Putamen (tissue), 1 donor: Measurements from ENCODE around the gene IL17RA.

Experiments
- DNase-seq: peaks from one replicate; pipeline ENCODE4 v3.0.0-alpha.2; 2016; ENCODE audit warnings: low spot score

The IL17RA gene

DNA sequence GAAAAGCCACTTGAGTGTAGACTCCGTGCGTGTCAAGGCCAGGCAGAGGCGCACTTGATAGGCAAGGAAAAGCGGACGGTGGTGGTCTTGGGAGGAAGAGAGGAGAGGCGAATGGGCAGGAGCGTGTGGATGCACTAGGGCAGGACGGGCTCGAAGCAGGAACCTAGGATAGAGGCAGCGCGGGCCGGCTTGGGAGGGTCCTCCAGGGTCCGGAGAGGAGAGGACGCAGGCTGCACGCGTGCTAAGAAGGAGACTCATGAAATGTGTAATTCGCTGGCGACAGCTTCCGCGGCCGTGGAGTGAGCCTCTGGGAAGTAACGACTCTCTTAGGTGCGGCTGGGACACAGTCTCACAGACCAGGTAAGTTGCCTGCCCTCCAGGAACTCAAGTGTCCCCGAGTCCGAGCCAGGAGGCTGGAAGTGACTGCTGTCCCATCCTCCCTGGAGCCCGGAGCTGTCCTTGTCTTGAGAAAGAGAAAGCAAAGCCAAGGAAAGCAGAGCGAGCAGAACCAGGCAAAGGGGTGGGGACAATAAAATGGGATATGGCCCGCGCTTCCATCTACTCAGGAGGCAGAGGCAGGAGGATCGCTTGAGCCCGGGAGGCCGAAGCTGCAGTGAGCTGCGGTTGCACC lies 874 bp upstream of the IL17RA start:
- no peak for DNase-seq

DNA sequence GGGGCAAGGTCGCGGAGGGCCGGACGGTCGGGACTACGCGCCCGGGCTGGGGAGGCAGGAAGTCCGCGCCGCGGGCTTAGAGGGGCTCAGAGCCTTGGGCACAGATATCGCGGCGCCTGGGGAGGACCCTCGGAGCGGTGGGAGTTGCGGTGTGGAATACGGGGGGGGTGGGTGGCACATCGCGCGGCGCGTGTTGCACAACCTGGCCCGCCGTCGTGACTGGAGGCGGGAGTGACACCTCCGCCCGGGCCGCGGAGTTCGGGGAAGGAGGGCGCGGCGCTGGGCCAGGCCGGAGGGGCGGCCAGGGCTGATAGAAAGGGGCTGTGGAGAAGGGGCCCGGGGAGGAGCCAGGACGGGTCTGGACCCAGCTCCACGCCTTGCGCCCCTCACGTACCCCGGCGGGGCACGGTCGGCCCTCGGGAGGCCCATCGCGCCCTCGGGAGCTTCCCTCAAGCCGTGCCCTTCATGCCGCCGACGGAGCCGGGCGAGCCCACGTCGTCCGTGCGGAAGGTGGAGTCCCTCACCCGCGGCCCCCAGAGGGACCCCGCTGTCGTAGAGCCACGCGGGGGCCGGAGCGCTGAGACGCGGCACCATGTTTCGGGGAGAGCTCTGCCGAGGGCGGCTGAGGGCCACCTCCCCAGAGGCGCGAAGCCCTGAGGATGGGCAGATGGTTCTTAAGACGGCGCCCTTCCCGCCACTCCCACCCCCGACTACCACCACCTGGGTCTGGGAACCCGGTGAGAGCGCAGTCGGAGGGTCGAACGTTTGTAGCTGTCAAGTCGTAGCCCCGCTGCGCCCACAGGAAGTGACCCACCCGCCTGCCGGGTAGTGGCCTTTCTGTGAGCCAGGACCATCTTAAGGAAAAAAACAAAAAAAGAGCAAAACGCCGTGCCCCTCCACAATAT lies 729 bp downstream of the IL17RA start:
- DNase-seq = no peak

DNA sequence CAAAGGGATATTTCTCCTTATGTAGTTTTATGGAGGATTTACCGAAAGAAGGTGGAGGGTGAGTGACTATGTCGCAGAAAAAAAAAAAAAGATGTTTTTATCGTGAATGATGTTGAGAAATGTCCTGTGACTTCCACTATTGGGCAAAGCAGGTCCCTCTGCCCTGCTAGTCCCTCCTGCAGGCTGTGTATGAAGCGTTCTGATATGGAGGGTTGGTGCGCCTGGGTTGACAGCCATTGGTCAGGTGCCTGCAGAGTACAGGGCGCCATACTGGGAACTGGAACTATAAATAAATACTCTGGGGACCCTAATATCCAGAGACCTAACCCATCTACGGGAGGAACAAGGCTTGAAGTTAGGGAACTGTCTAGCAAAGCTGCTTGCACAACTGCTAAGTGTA lies 1.5 kb downstream of the IL17RA start:
- no peak for DNase-seq

DNA sequence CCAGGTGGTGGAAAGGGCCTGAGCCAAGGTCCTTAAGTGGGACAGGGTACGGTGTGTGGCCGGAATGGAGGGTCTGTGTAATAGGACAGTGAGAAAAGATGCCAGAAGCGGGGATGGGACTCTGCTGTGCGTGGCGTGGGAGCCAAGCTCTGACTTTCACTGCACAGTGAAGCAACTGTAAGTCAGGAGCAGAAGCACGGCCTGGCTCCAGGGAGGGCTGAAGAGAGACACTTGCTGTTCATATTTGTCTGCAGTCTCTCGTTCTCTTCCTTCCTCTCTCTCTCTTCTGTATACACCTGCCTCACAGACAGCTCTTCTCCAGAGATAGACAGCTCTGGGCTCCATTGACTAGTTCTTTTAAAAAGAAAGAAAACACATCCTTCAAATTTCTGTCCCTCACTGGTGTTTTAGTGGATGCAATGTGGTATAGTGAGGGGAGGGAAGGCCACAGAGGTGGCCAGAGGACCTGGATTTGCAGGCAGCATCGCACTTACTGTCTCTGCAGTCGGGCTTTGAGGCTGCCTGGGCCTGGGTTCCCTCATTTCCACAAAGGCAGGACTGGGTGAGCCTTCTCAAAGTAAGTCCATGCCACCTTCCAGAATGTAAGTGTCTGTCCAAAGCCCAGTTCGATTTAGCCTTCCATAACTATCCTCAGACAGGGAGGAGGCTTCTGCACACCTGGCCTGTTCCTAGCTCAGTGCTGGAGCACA lies 2.1 kb downstream of the IL17RA start:
- no peak for DNase-seq

DNA sequence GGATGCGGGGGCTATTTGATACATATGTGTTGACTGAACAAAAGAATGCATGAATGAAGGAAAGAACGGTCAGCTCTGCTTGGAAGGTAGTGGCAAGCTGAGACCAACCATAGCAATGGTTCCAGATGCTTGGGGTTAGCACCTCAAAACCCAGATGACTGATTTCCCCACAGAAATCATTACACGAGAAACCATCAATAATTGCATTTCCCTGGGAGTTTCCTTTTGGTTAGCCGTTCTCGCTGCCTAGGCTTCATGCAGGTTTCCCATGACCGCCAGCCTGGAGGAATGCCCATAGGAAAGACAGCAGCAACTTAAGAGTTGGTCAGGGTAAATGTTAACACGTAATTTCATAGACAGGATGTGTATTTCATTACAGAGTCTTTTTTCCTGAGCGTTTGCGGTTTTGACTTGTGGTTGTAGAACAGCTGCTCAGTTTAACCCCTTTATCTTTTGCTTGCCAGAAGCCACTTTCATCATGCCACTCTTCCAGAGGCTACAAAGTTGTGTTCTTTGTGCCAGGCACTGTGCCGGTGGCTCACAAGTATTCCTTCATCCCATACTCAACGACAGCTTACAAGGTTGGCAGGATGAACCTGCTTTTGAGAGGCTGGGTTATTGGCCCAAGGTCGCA lies 2.8 kb downstream of the IL17RA start:
- DNase-seq = no peak

DNA sequence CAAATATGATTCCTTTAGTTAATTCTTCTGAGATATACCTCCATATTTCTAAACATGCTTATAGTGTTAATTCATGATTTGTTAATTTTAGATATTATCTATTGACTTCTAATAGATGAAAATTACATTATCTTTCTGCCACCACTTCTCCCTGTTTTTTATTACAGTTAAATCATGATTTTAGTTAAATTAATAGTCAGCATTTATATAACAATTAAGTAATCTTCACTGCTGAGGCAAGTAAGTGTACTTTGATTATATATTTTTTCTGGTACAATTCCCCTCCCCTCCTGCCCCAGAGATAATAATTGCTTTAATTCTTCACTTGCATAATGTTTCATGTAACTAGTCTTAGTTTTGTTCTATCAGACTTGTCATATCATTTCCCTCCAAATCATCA lies 5.8 kb downstream of the IL17RA start:
- no peak for DNase-seq

GRCh38 chr22:17091851-17092250 lies 7.1 kb downstream of the IL17RA start:
- no peak for DNase-seq

DNA sequence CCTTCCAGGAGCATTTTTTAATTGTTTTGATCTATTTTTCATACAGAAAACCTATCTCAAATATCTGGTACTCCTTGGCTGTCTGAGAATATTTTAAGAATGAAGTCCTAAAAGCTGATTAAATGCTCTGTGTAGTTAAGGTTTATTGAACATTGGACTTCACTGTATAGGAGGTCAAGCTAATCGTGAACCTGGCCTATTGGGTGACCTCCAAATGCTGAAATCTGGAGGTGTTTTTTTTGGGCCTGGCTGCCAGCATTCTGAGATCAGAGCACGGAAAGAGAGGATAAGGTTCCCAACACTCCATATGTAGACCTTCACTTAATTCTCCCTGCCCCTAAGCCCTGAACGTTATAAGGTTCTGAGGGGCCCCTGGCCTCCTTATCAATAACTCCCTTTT lies 8.3 kb downstream of the IL17RA start:
- DNase-seq = no peak

GRCh38 chr22:17095538-17095937 lies 10.7 kb downstream of the IL17RA start:
- DNase-seq = no peak

DNA sequence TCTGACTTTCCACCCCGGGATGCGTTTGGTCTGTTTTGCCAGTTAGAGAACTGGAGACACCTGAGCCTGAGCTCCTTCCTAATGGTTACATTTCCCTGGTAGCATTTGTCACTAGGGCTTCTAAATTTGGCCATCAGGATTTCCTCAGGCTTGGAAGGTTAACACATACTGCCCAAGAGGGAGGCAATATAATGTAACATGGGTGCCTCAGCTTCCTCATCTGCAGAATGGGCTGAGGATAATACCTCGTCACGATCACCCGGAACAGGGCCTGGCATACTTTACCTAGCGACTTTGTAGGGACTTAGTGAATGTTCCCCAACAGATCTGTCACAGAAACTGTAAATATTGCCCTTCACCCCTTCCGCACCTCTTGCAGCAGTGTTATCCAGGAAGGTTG lies 11.3 kb downstream of the IL17RA start:
- DNase-seq = no peak

DNA sequence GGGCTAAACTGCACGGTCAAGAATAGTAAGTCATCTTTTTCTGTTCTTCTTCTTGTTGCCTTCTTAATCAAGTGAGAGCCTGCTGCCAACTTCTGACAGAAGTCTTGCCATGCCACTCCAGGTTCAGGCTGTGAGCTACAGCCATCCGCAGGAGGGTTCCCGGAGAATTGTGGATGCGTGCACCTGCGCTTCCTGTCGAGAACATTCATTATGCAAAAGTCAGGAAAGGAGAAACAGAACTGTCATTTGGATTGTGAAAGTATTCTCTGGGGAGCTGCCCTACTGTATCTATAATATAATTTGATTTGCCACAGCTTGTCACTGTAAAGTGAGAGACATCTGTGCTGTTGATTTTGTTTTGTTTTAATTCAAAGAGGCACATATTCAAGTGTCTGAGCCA lies 12.3 kb downstream of the IL17RA start:
- no peak for DNase-seq

DNA sequence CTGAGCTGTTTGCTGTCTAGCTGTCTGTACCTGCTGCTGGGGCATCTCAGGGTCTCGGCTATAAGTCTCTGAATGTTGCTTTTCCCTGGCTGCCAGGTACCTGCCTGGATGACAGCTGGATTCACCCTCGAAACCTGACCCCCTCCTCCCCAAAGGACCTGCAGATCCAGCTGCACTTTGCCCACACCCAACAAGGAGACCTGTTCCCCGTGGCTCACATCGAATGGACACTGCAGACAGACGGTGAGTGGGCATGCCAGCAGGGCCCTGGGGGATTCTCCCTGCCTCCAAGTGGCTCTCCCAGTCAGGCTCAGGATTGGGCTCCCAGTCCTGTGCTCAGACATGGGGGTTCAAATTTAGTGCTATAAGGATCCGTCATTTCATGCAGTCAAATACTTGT lies 12.9 kb downstream of the IL17RA start:
- DNase-seq = no peak

GRCh38 chr22:17098379-17098819 lies 13.6 kb downstream of the IL17RA start:
- no peak for DNase-seq

GRCh38 chr22:17100621-17101020 lies 15.8 kb downstream of the IL17RA start:
- no peak for DNase-seq

- DNase-seq = no peak
Observed at GRCh38 chr22:17101475-17102296, 16.9 kb downstream of the IL17RA start.

GRCh38 chr22:17102297-17102667 lies 17.5 kb downstream of the IL17RA start:
- no peak for DNase-seq

DNA sequence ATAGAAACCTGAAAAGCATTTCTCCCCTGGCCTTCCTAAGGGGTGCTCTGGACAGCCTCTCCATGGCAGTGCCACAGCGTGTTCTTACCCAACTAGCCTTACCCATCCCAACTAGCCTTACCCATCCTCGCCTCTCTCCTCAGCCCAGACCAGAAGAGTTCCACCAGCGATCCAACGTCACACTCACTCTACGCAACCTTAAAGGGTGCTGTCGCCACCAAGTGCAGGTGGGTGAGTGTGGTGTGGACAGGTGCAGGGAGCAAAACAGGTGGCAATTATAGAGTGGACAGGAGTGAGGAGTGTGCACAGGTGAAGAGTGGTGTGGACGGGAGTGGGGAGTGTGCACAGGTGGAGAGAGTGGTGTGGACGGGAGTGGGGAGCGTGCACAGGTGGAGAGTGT lies 18.6 kb downstream of the IL17RA start:
- no peak for DNase-seq

DNA sequence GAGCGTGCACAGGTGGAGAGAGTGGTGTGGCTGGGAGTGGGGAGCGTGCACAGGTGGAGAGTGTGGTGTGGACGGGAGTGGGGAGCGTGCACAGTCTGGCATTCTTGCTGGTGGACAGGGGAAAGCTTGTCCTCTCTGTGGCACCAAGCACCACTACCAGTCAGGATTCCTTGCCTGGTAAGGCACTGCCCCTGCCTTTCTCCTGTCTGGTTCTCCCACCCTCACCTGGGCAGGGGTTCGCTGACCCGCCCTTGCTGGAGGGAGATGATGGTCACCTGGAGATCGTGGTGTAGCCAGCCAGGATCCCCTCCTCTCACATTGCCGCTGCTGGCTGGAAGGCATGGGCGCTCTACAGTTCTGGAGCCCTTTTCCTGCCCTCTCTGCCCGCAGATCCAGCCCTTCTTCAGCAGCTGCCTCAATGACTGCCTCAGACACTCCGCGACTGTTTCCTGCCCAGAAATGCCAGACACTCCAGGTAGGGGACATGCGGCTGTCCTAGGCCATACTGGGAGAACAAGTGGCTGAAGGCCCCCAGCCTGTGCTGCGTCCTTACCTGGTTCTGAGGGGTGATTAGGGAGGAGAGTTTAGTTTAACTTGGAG lies 19.6 kb downstream of the IL17RA start:
- DNase-seq = no peak

DNA sequence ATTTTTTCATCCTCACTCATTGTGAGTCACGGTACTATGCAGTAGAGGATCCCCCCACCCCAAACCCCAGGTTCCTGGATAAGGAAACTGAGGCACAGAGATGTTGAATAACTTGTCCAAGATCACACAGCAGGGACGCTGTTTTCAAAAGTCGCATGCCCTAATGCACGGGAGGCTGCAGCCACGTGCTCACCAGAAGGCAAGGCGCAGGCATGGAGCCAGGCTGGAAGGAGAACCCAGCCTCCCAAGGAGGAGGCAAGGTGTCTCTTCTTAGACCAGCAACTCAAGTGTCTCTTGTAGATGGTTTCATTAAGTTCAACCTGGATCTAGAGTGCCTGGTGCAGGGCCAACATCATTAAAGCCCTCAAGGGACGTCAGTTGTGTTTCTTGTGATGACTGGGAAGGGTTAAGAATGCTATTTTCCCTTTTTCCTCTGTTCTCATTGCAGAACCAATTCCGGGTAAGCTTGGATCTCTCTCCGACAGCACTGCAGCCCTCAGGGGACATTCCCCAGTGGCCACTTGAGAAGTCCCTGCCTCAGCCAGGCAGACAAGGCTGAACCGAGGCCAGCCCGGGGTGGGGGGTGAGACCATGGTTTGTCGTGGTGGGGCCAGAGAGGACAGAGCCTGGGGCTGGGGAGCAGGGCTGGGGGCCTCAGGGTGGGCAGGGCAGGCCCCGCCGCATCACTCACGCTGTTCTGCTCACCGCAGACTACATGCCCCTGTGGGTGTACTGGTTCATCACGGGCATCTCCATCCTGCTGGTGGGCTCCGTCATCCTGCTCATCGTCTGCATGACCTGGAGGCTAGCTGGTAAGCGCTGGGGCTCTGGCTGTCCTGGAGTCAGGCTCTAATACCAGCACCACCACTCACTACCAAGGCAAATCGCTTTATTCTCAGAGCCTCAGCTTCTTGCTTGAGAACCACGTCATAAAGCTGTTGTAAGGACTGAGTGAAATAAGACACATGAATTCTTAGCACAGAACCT lies 20.6 kb downstream of the IL17RA start:
- no peak for DNase-seq
